Upper lobe of left lung (tissue), 6 donors: Measurements from ENCODE around the gene FGF12. TPM values are rescaled to one million over a fixed set of nuclear protein-coding genes. Genes with fewer than 3 reads are reported as not detected.

ENCODE experiments used
- ATAC-seq, 2 donors: fragments of 200-7000 bp; cut with Tn5 transposase; one replicate each; pipeline ENCODE4 v1.9.1; 2022; ENCODE audit warnings: mild to moderate bottlenecking in 2 of 2, moderate library complexity in 2 of 2; ENCODE audit not compliant: low FRiP score in 2 of 2
- DNase-seq, 2 donors: peaks; one replicate each; pipeline ENCODE4 v3.0.0-alpha.2; 2019 to 2020
- H3K27ac ChIP-seq, 4 donors: fragments of 200-600 bp; sonication (generic); one replicate each; pipeline ENCODE4 v1.5.1; 2016 to 2019
- H3K27me3 ChIP-seq, 4 donors: fragments of 200-600 bp; sonication (generic); one replicate each; pipeline ENCODE4 v1.5.1; 2017 to 2019
- H3K36me3 ChIP-seq, 4 donors: fragments of 200-600 bp; sonication (generic); one replicate each; pipeline ENCODE4 v1.5.1; 2016 to 2019
- H3K4me1 ChIP-seq, 4 donors: fragments of 200-600 bp; sonication (generic); one replicate each; pipeline ENCODE4 v1.5.1; 2018 to 2019
- H3K4me3 ChIP-seq, 4 donors: fragments of 200-600 bp; sonication (generic); one replicate each; pipeline ENCODE4 v1.5.1; 2017 to 2019; ENCODE audit warnings: mild to moderate bottlenecking in 2 of 4, moderate library complexity in 1 of 4
- H3K9me3 ChIP-seq, 4 donors: fragments of 200-600 bp; sonication (generic); one replicate each; pipeline ENCODE4 v1.5.1; 2018 to 2019
- EP300 ChIP-seq, 4 donors: sonication (generic); formaldehyde crosslinking; IDR thresholded peaks; one replicate each; pipeline ENCODE4 v1.5.1; 2017; ENCODE audit warnings: antibody characterized with exemption in 4 of 4, control low read depth in 2 of 4
- POLR2A ChIP-seq, 4 donors: fragments of 450-650 bp; IDR thresholded peaks; one replicate each; pipeline ENCODE4 v1.5.1; 2016 to 2017; ENCODE audit warnings: antibody characterized with exemption in 4 of 4, mild to moderate bottlenecking in 2 of 4
- POLR2AphosphoS5 ChIP-seq, 2 donors: sonication (generic); formaldehyde crosslinking; IDR thresholded peaks; one replicate each; pipeline ENCODE4 v1.5.1; 2017; ENCODE audit warnings: antibody characterized with exemption in 2 of 2
- WGBS, 2 donors: methylation state at CpG; one replicate each; pipeline ENCODE4 v1.1.5; 2017 to 2018; 5-methylcytosine and 5-hydroxymethylcytosine counted together
- total RNA-seq, 6 donors: library from RNA; depleted of rRNA in 4 of 6; stranded (reverse); fragments of >200 nt in 4 of 6; gene quantifications; one replicate each; pipeline versions ENCODE4 v1.1.0 to v1.2.1, GENCODE V29; 2016 to 2021
- TF ChIP-seq, protein P1 (sequence below), 6 experiments: fragments of 450-650 bp in 4 of 6; fragments of 200-600 bp in 2 of 6; sonication (generic) in 2 of 6; IDR thresholded peaks; one replicate each; pipeline ENCODE4 v1.5.1; 2016 to 2019; ENCODE audit warnings: antibody characterized with exemption in 6 of 6
- donor health status: DM: no; HTN: no; CAD: no; lungs with moderate emphysema.
- donor health status: DM: no; HTN: yes; CAD: no; lungs with severe emphysema.

Gene FGF12
- total RNA-seq, 6 donors from 2014 or later: 0.83 to 5.3 (median 2.2) TPM

DNA sequence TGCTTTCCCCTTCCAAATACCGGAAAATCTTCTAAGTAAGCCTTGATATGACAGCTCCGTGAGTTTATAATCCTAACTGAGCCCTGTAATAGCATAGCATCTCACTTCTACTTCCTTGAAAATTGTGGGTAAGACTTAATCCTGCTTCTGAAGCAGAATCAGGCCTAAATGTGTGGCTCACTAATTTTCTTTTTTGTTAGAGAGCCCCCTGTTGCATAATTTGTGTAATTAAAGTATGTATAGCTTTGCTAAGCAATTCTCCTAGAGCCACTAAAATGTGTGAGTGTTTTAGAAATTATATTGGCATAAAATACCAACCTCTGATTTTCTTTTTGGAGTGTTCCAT, 304.4 kb downstream of the FGF12 start:
- TF ChIP-seq POLR2AphosphoS5 (IDR thresholded peaks at IDR 0.05): no peak
- no peak for TF ChIP-seq EP300 (IDR thresholded peaks at IDR 0.05)
- TF ChIP-seq, protein P1, sequence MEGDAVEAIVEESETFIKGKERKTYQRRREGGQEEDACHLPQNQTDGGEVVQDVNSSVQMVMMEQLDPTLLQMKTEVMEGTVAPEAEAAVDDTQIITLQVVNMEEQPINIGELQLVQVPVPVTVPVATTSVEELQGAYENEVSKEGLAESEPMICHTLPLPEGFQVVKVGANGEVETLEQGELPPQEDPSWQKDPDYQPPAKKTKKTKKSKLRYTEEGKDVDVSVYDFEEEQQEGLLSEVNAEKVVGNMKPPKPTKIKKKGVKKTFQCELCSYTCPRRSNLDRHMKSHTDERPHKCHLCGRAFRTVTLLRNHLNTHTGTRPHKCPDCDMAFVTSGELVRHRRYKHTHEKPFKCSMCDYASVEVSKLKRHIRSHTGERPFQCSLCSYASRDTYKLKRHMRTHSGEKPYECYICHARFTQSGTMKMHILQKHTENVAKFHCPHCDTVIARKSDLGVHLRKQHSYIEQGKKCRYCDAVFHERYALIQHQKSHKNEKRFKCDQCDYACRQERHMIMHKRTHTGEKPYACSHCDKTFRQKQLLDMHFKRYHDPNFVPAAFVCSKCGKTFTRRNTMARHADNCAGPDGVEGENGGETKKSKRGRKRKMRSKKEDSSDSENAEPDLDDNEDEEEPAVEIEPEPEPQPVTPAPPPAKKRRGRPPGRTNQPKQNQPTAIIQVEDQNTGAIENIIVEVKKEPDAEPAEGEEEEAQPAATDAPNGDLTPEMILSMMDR (IDR thresholded peaks at IDR 0.05): peak in 2 of 6 experiments; percentile 10 to 34
- TF ChIP-seq POLR2A (IDR thresholded peaks at IDR 0.05): no peak
- no peak for DNase-seq
- no peaks in the 10 kb centered on the region for H3K36me3 ChIP-seq
- no peaks in the 10 kb centered on the region for H3K27me3 ChIP-seq
- no peak for ATAC-seq
- H3K9me3 ChIP-seq: peaks cover 0 to 3% (median 0%) of the 10 kb centered on the region in 4 donors
- no peak overlapping the region for H3K27ac ChIP-seq
- H3K4me3 ChIP-seq: no peak overlapping the region
- H3K4me1 ChIP-seq: no peaks in the 10 kb centered on the region
- WGBS, 2 donors: 83 to 95% methylated on average over 2 of the region's 2 CpGs

DNA sequence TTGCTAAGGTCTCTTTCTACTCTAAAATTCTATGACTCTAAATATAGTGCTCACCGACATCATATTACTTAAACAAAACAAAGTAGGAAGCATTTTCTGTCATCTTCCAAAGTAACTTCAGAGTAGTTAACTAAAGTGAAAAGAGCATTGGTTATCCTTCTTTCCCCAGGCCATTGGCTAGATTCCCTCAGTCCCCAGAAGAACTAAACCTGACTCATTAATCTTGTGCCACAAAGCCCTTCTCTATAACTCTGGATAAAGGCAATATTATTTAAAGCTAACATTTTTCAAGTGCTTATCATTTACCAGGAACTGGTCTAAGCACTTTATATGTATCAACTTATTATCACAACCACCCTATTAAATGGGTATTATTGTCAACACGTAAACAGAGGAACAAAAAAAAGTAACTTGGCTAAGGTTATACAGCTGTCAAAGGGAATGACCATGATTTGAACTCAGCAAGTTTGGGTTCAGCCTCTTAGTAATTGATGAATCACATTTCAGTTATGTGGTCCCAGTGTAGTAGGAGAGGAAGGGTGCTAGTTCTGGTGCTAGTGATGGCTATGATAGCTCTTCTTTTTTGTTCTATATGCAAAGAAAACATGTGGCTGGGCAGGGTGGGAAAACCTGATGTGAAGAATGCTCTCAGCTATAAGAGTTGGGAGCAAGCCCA, 304.9 kb downstream of the FGF12 start:
- H3K27me3 ChIP-seq: no peaks in the 10 kb centered on the region
- H3K27ac ChIP-seq: no peak overlapping the region
- no peaks in the 10 kb centered on the region for H3K36me3 ChIP-seq
- peaks cover 0 to 3% (median 0%) of the 10 kb centered on the region in 4 donors for H3K9me3 ChIP-seq
- H3K4me3 ChIP-seq: no peak overlapping the region
- DNase-seq (no peak), ATAC-seq (no peak)
- WGBS, 2 donors: 69 to 80% methylated on average over 2 of the region's 2 CpGs
- H3K4me1 ChIP-seq: no peaks in the 10 kb centered on the region
- TF ChIP-seq POLR2A (IDR thresholded peaks at IDR 0.05) (no peak), EP300 (IDR thresholded peaks at IDR 0.05) (no peak), POLR2AphosphoS5 (IDR thresholded peaks at IDR 0.05) (no peak)
- TF ChIP-seq, protein P1 (IDR thresholded peaks at IDR 0.05): no peak

DNA sequence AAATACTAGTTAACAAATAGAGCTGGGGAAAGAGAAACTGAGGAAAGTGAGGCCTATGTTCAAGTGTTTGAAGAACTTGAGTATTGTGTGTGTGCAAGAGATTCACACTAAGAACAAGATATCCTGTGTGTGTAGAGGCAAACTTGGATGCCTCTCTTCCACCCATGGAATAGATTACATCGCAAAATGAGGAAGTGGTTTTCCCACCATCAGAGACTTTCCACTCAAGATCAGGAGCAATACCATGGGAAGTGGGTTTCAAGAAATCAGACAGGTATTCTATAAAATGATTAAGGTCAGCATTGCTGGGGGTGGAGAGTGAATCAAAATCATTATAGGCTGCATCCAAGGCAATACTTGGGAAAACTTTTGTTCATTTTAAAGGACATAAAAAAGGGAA, 308.0 kb downstream of the FGF12 start:
- Histone ChIP-seq H3K4me3 (no peak overlapping the region), H3K27me3 (no peaks in the 10 kb centered on the region), H3K9me3 (peaks cover 0 to 3% (median 0%) of the 10 kb centered on the region in 4 donors), H3K4me1 (no peaks in the 10 kb centered on the region), H3K36me3 (no peaks in the 10 kb centered on the region), H3K27ac (no peak overlapping the region)
- 63 to 76% methylated on average over 1 of the region's 1 CpG for WGBS, 2 donors
- no peak for ATAC-seq
- no peak for DNase-seq
- TF ChIP-seq EP300 (IDR thresholded peaks at IDR 0.05) (no peak), POLR2A (IDR thresholded peaks at IDR 0.05) (no peak), POLR2AphosphoS5 (IDR thresholded peaks at IDR 0.05) (no peak)
- TF ChIP-seq, protein P1 (IDR thresholded peaks at IDR 0.05): no peak

DNA sequence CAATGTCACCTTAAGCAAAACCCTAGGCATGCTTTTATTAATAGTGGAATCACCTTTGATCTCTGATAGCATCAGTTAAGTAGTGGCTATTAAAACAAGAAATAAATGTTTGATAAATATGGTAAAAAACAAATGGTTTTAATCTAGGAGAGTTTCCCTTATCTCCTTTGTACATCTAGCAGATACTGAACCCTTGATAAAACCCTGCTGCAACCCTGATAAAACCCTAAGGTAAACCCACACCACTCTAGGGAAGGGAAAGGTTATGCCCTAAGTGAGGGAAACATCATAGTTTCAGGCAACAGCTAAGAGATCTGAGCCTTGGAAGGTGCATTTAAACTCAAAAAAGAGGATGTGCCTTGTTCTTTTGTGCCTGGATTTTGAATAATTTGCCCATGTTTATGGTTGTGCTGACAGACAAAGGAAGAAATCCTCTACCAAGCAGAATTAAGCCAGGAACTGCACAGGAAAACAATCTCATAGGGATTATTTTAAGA, 309.7 kb downstream of the FGF12 start:
- DNase-seq (no peak), ATAC-seq (no peak)
- Histone ChIP-seq H3K27ac (no peak overlapping the region), H3K36me3 (no peaks in the 10 kb centered on the region), H3K4me1 (no peaks in the 10 kb centered on the region), H3K27me3 (no peaks in the 10 kb centered on the region), H3K4me3 (no peak overlapping the region), H3K9me3 (peaks cover 0 to 3% (median 0%) of the 10 kb centered on the region in 4 donors)
- TF ChIP-seq POLR2AphosphoS5 (IDR thresholded peaks at IDR 0.05) (no peak), POLR2A (IDR thresholded peaks at IDR 0.05) (no peak), EP300 (IDR thresholded peaks at IDR 0.05) (no peak)
- TF ChIP-seq, protein P1 (IDR thresholded peaks at IDR 0.05): no peak

DNA sequence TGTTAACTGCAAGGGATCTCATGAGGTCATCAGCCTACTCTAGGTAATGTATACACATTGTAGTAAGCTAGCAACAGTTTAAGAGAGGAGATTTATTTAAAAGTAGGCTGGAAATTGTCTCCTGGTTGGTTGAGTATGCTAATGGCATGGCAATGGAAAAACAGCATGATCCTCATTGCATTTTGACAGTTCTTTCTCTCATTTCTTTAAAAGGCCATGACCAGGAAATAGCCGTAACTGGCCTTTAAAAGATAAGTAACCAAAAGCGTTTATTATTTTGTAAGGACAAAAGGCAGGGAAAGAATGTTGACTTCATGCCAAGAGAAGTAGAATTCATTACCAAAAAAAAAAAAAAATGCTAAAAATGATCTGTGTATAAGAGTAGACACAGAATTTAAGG, 310.3 kb downstream of the FGF12 start:
- ATAC-seq: no peak

More for the DNA sequence above, 310.3 kb downstream of the FGF12 start:
- no peak for TF ChIP-seq POLR2AphosphoS5 (IDR thresholded peaks at IDR 0.05)
- TF ChIP-seq POLR2A (IDR thresholded peaks at IDR 0.05): no peak
- no peak for TF ChIP-seq EP300 (IDR thresholded peaks at IDR 0.05)
- TF ChIP-seq, protein P1 (IDR thresholded peaks at IDR 0.05): no peak
- no peaks in the 10 kb centered on the region for H3K4me1 ChIP-seq
- H3K27me3 ChIP-seq: no peaks in the 10 kb centered on the region
- H3K9me3 ChIP-seq: peaks cover 0 to 3% (median 0%) of the 10 kb centered on the region in 4 donors
- WGBS, 2 donors: 57 to 73% methylated on average over 2 of the region's 2 CpGs
- no peak for DNase-seq
- H3K27ac ChIP-seq: no peak overlapping the region
- H3K4me3 ChIP-seq: no peak overlapping the region
- H3K36me3 ChIP-seq: no peaks in the 10 kb centered on the region
